ENCODE data around the gene LTF. TPM values are rescaled to one million over a fixed set of nuclear protein-coding genes. Genes with fewer than 3 reads are reported as not detected.

Gene LTF
- total and polyA plus RNA-seq, 8 donors, result 6.9 to 21.0 (median 11.2) TPM

DNA sequence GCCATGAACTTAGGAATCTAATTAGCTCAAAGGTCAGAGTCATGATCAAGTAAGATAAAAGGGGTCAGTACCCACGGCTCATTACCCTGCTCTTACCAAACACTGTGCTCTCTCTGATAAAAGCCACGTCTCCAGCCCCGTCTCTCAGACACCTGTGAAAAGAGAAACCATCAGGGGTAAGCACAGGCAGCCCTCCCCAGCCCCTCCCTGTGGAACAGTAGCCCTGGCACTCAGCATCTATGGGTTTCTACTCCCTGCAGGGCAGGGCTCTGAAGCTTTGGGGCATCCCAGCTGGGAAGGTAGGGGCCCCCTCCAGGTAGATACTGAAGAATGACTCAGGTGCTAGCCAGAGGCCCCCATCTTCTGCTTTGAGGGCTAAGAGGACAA is 10.5 kb downstream of the LTF start:
- no peak overlapping the region for H3K4me3 ChIP-seq
- no peak overlapping the region for H3K27ac ChIP-seq
- no peaks in the 10 kb centered on the region for H3K36me3 ChIP-seq
- ATAC-seq, result no peak
- TF ChIP-seq, protein P1, sequence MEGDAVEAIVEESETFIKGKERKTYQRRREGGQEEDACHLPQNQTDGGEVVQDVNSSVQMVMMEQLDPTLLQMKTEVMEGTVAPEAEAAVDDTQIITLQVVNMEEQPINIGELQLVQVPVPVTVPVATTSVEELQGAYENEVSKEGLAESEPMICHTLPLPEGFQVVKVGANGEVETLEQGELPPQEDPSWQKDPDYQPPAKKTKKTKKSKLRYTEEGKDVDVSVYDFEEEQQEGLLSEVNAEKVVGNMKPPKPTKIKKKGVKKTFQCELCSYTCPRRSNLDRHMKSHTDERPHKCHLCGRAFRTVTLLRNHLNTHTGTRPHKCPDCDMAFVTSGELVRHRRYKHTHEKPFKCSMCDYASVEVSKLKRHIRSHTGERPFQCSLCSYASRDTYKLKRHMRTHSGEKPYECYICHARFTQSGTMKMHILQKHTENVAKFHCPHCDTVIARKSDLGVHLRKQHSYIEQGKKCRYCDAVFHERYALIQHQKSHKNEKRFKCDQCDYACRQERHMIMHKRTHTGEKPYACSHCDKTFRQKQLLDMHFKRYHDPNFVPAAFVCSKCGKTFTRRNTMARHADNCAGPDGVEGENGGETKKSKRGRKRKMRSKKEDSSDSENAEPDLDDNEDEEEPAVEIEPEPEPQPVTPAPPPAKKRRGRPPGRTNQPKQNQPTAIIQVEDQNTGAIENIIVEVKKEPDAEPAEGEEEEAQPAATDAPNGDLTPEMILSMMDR (IDR thresholded peaks at IDR 0.05), result no peak
- no peak for DNase-seq
- H3K4me1 ChIP-seq, result no peaks in the 10 kb centered on the region
- no peak for FAIRE-seq
- no peaks in the 10 kb centered on the region for H3K27me3 ChIP-seq
- intact Hi-C loops (cut with DNase I), result no loop called here
- H3K9me3 ChIP-seq, result no peaks in the 10 kb centered on the region
- WGBS, 2 donors, result 53 to 57% methylated on average over 3 of the region's 3 CpGs

DNA sequence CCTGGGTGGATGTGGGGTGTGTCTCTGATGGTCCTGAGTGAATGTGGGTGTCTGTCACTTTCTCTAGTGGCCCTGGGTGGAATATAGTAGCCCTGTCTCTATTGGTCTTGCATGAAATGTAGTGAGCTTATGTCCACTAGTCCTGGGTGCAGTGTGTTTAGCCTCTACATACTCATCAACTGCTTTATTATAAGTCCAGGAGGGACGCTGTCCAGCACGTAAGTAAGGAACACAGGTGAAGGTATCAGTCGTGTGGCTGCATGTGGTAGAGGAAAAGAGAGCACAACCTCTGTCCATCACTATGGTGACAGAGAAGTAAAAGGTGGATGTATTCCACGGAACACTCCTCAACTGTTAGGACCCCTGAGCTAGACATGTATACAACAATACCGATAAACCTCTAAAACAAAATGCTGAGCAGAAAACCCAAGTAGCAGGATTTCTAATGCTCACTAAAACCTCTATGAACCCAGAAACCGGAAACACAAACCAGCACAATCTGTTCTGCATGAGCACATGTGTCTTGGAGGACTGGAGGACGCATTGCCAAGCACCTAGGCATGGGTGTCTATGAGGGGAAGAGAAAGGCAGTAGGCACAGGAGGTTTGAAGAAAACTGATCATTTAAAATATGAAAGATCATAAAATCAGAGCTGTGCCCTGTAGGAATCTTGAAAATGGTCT is 11.0 kb downstream of the LTF start:
- H3K27me3 ChIP-seq, result no peaks in the 10 kb centered on the region
- H3K27ac ChIP-seq, result no peak overlapping the region
- no peak overlapping the region for H3K4me3 ChIP-seq
- no peaks in the 10 kb centered on the region for H3K36me3 ChIP-seq
- no peak for FAIRE-seq
- no peaks in the 10 kb centered on the region for H3K4me1 ChIP-seq
- H3K9me3 ChIP-seq, result no peaks in the 10 kb centered on the region
- ATAC-seq, result no peak
- 71 to 73% methylated on average over 7 of the region's 7 CpGs for WGBS, 2 donors
- no peak for DNase-seq
- TF ChIP-seq, protein P1 (IDR thresholded peaks at IDR 0.05), result no peak
- intact Hi-C loops (cut with DNase I), result no loop called here

DNA sequence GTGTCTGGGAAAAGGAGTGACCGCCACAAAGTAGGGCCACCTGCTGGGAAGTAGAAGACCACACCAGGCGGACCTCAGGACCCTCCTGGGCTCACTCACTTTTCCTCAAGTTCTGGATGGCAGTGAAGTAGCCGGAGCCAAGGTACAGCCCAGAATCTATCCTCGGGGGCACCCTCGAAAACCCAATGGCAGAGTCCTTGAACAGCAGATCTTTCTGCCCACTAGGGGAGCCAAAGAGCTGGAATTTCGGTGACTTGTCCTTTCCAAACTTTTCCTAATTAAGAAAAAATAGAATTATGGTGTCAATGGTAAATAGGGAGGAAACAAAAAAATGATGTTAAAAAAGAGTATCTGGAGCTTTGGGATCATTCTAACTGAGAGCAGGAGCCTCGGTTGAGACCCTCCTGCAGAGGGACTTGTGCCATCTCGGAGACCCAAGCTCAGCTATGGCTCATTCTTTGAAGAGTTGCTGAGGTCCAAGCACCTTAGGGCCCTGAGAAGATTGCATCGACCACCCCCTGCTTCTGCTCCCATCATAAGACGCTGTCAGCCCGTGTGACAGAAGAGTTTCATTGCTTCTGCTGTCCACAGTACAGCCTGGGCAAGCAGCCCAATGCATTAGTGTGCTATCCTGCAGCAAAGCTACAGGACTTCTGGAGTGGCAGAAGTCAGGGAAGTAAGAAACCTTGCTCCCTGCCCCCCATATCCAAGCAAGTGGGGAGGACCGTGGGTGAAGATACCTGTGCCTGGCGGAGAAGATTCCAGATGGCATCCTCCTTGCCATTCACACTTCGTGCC is 14.8 kb downstream of the LTF start:
- WGBS, 2 donors, result 63 to 73% methylated on average over 14 of the region's 14 CpGs
- DNase-seq, result no peak
- intact Hi-C loops (cut with DNase I), result no loop called here
- no peaks in the 10 kb centered on the region for H3K27me3 ChIP-seq
- no peak for FAIRE-seq
- TF ChIP-seq, protein P1 (IDR thresholded peaks at IDR 0.05), result peak; percentile 13 to 51 (median 35)
- H3K9me3 ChIP-seq, result no peaks in the 10 kb centered on the region
- no peak overlapping the region for H3K4me3 ChIP-seq
- peaks cover 0 to 16% (median 0%) of the 10 kb centered on the region in 3 donors for H3K36me3 ChIP-seq
- H3K4me1 ChIP-seq, result no peaks in the 10 kb centered on the region
- ATAC-seq, result no peak
- H3K27ac ChIP-seq, result no peak overlapping the region

DNA sequence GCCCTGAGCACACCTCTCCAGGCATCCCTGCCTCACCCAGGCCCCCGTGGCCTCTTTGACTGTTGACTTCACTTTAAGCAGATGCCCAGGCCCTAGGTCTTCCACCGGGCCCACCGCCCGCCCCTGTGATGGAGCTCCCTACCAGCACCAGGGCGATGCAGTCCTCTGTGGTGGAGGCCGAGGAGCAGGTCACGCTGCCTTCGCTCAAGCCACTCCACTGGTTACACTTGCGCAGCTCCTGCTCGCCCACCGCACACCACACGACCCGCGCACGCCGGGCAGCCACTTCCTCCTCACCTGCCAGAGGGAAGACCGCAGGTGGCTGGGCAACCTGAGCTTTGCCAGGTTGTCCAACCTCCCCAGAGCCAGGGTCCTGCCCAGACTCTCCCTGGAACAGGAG is 16.0 kb downstream of the LTF start:
- H3K36me3 ChIP-seq, result peaks cover 0 to 16% (median 0%) of the 10 kb centered on the region in 3 donors
- intact Hi-C loops (cut with DNase I), result no loop called here
- whole genome bisulfite sequencing, 2 donors, result 93 to 94% methylated on average over 17 of the region's 17 CpGs
- no peak overlapping the region for H3K27ac ChIP-seq
- no peak for DNase-seq
- no peak overlapping the region for H3K4me3 ChIP-seq
- ATAC-seq, result no peak
- H3K9me3 ChIP-seq, result no peaks in the 10 kb centered on the region
- FAIRE-seq, result no peak
- H3K4me1 ChIP-seq, result no peaks in the 10 kb centered on the region
- H3K27me3 ChIP-seq, result no peaks in the 10 kb centered on the region
- TF ChIP-seq, protein P1 (IDR thresholded peaks at IDR 0.05), result no peak

Measured in pancreas (tissue), 10 donors.